OCI-M2 (cell line): ENCODE measurements around the gene ANTXR1.

ENCODE experiments used
- DNase-seq: peaks from one replicate; lab custom pipeline; 2025; ENCODE audit not compliant: unreplicated experiment; lab: John Stamatoyannopoulos, UW

The ANTXR1 gene

DNA sequence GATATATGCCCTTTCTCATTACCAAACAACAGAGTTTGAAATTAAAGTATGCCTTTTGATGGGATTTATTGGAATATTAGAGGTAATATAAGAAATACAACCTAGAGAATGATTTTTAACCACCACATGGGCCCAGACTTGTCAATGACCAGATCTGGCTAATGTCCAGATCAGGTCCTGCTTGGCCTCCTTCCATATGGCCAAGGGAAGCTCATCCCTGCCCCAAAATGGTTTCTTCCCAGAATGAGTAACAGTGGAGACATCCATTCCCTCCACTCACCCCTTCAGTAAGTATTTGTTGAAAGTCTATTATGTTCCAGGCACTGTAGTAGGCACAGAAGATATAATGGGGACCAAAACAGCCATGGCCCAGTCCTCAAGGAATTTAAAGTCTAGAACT is 54.9 kb downstream of the ANTXR1 start:
- no peak for DNase-seq

GRCh38 chr2:69070969-69071368 is 58.0 kb downstream of the ANTXR1 start:
- no peak for DNase-seq

GRCh38 chr2:69073928-69074570 is 61.1 kb downstream of the ANTXR1 start:
- no peak for DNase-seq

DNA sequence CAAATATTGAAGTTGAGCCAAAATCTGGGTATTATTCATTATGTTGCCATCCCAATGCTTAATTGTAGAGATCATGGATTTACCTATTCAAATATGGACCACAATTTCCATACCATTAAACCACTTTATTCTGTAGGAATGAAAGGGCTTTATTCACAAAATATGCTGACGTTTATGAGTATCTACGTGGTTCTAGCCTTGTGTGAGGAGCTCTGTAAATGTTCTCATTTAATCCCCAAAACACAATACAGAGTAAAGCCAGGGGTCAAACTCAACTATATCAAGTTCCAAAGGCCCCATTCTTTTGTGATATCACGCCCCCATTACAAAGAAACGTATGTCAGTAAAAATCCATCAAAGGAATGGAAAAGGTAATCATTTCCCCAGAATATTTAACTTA is 61.9 kb downstream of the ANTXR1 start:
- DNase-seq: no peak

DNA sequence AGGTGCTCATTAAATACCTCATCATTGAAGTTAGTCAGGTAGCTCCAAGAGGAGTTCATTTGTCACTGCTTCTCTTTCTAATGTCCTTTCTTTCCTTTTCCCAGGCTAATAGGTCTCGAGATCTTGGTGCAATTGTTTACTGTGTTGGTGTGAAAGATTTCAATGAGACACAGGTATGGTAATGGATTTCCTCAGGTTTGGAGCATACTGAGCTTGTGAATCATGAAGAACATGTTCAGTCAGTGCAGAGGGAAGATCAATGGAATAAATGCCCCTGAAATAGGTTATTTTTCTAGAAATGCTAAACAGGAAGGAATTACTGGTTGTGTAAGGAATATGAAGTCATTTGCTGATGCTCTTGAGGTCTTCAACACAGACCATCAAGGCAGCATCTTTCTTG is 62.5 kb downstream of the ANTXR1 start:
- no peak for DNase-seq

GRCh38 chr2:69076601-69077000 is 63.6 kb downstream of the ANTXR1 start:
- DNase-seq: no peak

GRCh38 chr2:69077252-69077950 is 64.4 kb downstream of the ANTXR1 start:
- no peak for DNase-seq

DNA sequence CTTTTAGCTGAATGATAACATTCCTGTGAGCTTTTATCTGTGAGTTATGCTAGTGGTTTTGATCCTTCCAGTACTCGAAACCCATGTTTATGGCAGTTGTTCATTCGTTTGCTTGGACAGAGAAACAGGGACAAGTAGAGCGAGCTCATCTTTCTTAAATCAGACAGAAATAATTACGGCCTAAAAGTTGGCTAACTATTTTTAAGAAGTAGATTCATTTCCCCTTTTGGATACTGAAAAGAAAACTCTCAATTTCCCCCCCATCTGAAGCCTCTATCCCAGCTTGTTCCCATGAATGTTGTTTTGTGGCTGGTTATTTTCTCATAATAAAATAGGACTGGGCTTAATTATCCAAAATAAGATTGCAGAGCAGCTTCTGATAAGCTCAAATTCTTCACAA is 67.1 kb downstream of the ANTXR1 start:
- no peak for DNase-seq

DNA sequence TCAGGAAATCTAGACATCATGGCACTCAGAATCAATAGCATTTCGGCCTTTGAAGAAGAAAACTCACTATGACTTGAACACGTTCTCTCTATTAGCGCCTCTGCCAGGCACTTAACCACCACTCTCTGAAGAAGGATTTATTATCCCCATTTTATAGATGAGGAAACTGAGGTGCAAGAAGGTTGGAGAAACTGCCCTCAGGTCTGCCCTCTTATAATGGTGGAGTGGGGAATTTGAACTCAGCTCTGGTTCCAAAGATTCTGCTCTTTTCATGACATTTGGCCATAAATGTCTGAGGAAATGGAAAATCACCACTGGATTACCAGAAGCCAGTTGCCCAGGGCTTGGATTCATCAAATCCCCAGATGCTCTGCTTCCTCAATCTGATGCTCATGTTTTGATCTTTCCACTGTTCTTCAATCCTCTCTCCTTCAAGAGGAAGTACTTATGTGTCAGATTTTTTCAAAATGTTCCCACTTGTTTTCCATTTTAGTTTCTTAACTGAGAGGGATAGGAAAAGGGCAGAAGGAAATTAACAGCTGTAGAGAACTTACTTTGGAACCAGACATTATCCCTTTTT is 68.1 kb downstream of the ANTXR1 start:
- no peak for DNase-seq

DNA sequence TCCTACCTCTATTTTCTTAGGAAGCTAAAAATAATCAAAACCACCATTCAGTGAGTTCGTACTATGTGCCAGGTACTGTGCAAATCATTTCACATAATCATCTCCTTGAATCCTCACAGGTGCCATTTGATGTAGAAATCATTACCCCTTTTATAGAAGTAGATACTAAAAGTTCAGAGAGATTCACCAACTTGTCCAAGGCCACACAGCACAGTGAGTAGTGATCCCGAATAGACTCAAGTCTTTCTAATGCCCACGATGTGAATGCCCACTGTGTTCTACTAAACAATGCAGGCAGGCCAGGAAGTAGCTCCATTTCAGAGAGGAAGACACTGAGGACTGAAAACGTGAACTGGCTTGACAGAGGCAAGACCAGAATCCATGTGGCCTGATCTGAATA is 68.8 kb downstream of the ANTXR1 start:
- DNase-seq: no peak

- DNase-seq: no peak
These were observed 69.5 kb downstream of the ANTXR1 start for GRCh38 chr2:69082430-69082997.

- no peak for DNase-seq
These were observed 70.3 kb downstream of the ANTXR1 start for GRCh38 chr2:69083235-69083748.

GRCh38 chr2:69084492-69084891 is 71.5 kb downstream of the ANTXR1 start:
- DNase-seq: no peak

DNA sequence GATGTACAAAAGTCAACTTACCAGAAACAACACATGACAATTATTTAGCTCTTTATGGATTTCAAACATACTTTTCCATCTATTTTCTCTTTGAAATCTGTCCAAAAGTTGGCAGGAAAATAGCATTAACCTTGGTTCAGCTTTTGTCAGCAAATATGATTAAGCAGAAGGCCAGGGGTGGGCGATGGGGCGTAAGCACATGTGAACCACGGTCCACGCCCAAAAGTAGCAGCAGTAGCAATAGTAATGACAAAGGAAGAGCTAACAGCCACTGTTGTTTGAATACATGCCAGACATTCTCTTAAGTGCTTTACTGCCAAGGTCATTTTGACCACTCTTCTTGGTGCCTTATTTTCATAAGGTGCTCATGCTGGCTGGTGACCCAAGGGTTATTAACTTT is 73.5 kb downstream of the ANTXR1 start:
- DNase-seq: no peak

- DNase-seq: no peak
These were observed 74.4 kb downstream of the ANTXR1 start for GRCh38 chr2:69087211-69087911.

DNA sequence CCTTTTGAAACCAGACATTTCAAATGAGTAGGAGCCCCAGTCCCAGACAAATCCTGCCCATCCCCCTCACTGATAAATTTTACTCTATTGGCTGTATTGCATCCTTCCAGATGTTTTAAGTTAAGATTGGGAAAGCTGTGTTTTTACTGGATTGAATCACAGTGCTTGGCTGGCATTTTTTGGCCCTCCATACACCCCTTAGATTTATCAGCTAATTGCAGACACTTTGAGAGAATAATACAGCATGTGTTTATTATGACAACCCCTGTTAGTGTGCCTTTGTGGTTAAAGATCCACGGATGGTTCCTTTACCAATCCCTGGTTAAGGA is 74.9 kb downstream of the ANTXR1 start:
- DNase-seq: no peak

- no peak for DNase-seq
These were observed 75.5 kb downstream of the ANTXR1 start for GRCh38 chr2:69088466-69088865.

DNA sequence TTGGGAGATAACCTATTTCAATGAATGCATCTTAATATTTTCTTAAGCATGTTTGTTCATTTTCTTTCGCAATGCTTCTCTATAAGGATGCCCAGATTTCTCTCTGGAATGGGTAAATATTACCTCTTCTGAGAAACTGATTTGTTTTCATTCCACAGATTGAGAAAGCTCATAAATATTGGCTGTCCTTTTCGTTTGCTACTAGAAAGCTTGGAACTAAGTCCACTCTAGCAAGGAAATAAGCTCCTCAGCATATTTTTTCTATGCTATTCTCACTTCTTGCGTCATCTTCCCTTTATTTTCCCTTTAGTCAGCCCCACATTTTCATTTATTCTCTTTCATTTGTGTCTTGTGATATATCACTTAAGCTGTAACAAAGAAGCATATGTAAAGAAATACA is 76.3 kb downstream of the ANTXR1 start:
- no peak for DNase-seq

GRCh38 chr2:69089998-69090397 is 77.0 kb downstream of the ANTXR1 start:
- no peak for DNase-seq

DNA sequence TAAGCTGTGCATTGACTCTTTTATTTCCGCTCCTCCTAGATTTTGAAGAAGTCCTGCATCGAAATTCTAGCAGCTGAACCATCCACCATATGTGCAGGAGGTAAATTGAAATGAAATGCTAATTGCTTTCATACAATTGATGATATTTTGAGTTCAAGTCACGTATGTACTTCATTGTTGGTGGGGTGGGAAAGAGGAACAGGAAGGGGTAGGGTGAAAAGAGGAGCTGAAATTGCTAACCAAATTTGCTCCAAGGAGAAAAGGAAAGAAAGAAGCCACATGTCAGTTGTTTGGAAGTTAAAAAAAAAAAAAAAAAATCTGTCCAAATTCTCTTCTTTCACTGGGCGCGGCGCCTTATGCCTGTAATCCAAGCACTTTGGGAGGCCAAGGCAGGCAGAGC is 77.8 kb downstream of the ANTXR1 start:
- no peak for DNase-seq

DNA sequence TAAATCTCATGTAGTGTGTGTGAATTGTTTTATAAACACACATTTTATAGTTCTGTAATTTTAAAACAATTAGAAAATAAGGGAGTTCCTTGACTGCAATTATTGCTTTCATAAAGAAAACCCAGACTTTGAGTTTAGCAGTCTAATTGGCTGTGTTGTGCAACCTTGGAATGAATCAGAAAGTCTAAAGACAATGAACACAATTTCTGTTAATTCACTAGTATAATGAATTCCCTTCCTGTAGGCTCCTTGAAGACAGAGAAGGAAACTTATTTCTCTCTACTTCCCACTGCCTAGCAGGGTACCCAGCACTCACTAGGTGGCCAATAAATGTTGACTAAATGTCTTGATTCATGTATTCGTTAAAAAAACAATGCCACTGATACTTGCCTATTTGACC is 79.9 kb downstream of the ANTXR1 start:
- DNase-seq: no peak

GRCh38 chr2:69095305-69095704 is 82.3 kb downstream of the ANTXR1 start:
- no peak for DNase-seq
